ENCODE data around the gene PTGIS.
A peak's percentile ranks its signal among the peaks of the same experiment; 100 is the strongest.
"Not testable (repeated sequence)": the region's sequence is repeated elsewhere in the genome, so short reads cannot be mapped to it uniquely, and the experiment has no call there.

The PTGIS gene

GRCh38 chr20:49567421-49568277 lies at the start of gene PTGIS:
PTGIS (minus strand) TSS chr20:49568137; CDS start chr20:49568116, 21 bp downstream.
- H3K4me2 ChIP-seq = peak within 1 kb of the TSS; percentile 68 to 88 (median 82)
- H3K36me3 ChIP-seq = no peaks in the 10 kb centered on the region
- no peaks in the 10 kb centered on the region for H3K9me3 ChIP-seq (replicated peaks in 1 of 11)
- no peaks in the 10 kb centered on the region for H4K20me1 ChIP-seq
- peaks cover 12 to 39% (median 18%) of the 10 kb centered on the region in 11 experiments for H3K27me3 ChIP-seq
- TF ChIP-seq Cebpa-rat (IDR thresholded peaks at IDR 0.05) = no peak
- peak within 1 kb of the TSS in 8 of 11 experiments; percentile 25 to 71 (median 60); a peak in 13 of 22 replicates for H3K27ac ChIP-seq
- H3K9ac ChIP-seq = peak within 1 kb of the TSS in 10 of 11 experiments; percentile 24 to 76 (median 69); a peak in 16 of 22 replicates
- peak within 1 kb of the TSS in 8 of 10 experiments; percentile 19 to 69 (median 55); a peak in 15 of 20 replicates for H3K4me3 ChIP-seq
- peaks cover 8 to 61% (median 47%) of the 10 kb centered on the region in 10 experiments for H3K4me1 ChIP-seq

DNA sequence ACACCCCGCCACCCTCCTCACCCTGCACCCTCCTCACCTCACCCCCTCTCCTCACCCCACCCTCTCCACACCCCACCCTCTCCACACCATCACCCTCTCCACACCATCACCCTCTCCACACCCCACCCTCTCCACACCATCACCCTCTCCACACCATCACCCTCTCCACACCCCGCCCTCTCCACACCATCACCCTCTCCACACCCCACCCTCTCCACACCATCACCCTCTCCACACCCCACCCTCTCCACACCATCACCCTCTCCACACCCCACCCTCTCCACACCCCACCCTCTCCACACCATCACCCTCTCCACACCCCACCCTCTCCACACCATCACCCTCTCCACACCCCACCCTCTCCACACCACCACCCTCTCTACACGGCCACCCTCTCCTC lies 49.5 kb upstream of the PTGIS start:
- H3K4me1 ChIP-seq = peaks cover 18 to 64% (median 59%) of the 10 kb centered on the region in 10 experiments
- not testable (repeated sequence) for H3K9ac ChIP-seq; H3K36me3 ChIP-seq; H3K9me3 ChIP-seq (replicated peaks in 1 of 11); H4K20me1 ChIP-seq; H3K4me3 ChIP-seq
- peaks cover 0 to 12% (median 0%) of the 10 kb centered on the region in 11 experiments; a peak in 2 of 22 replicates for H3K27me3 ChIP-seq
- H3K27ac ChIP-seq = peak overlapping the region in 2 of 11 experiments; percentile 56 to 96; a peak in 2 of 22 replicates
- H3K4me2 ChIP-seq = peak overlapping the region in 4 of 11 experiments; percentile 20 to 94 (median 90); a peak in 5 of 22 replicates

DNA sequence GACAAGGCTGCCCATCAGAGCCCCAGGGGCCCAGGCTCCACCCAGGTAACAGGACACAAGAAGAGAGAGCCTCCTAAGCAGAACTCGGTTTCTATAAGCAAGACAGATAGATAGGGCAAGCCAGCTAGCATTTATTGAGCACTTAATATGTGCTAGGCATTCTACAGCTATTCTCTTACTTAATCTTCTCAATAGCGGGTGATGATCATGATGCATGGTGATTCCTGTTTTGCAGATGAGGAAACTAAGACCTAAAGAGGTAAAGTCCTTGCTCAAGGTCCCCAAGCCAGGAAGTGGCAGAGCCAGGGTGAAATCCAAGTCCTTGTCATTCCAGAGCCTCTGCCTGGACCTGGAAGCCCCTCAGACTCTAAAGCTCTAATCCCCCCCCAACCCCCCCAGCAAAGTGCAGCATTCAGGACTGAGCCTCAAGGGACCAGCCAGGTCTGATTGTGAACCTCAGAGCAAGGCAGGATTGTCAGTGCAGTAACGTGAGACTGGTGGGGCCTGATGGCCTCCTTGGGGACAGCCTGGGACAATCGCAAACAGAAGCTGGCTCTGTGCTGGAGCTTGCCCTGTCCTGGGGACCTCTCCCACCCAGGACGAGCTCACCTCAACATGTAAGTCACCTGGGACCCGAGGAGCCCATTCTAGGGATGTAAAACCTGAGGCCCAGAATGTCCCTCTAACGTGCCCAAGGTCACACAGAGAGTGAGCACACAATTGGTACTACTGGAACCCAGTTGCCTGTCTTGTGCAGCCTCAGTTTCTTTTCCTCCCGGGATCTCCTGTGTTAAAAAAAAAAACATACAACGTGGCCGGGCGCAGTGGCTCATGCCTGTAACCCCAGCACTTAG lies 48.4 kb upstream of the PTGIS start:
- H3K4me2 ChIP-seq = peak overlapping the region in 9 of 11 experiments; percentile 17 to 55 (median 34); a peak in 11 of 22 replicates
- peak overlapping the region in 2 of 11 experiments; percentile 25 to 56; a peak in 2 of 22 replicates for H3K9ac ChIP-seq
- peaks cover 0 to 6% (median 0%) of the 10 kb centered on the region in 11 experiments; a peak in 2 of 22 replicates for H3K27me3 ChIP-seq
- H3K4me1 ChIP-seq = peaks cover 18 to 65% (median 54%) of the 10 kb centered on the region in 10 experiments
- no peaks in the 10 kb centered on the region for H3K36me3 ChIP-seq
- H3K4me3 ChIP-seq = no peak overlapping the region
- no peaks in the 10 kb centered on the region for H4K20me1 ChIP-seq
- H3K9me3 ChIP-seq (replicated peaks in 1 of 11) = no peaks in the 10 kb centered on the region; a peak in 1 of 22 replicates
- TF ChIP-seq Cebpa-rat (IDR thresholded peaks at IDR 0.05) = no peak
- H3K27ac ChIP-seq = peak overlapping the region in 4 of 11 experiments; percentile 37 to 61 (median 50); a peak in 4 of 22 replicates

GRCh38 chr20:49615401-49616153 lies 47.6 kb upstream of the PTGIS start:
- Histone ChIP-seq H3K4me2 (peak overlapping the region in 9 of 11 experiments; percentile 17 to 55 (median 34); a peak in 8 of 22 replicates), H3K4me1 (peaks cover 13 to 65% (median 54%) of the 10 kb centered on the region in 10 experiments), H3K9me3 (replicated peaks in 1 of 11) (no peaks in the 10 kb centered on the region), H3K27me3 (no peaks in the 10 kb centered on the region; a peak in 1 of 22 replicates), H3K9ac (peak overlapping the region in 2 of 11 experiments; percentile 9 to 42; a peak in 1 of 22 replicates), H3K4me3 (no peak overlapping the region), H3K36me3 (no peaks in the 10 kb centered on the region), H3K27ac (peak overlapping the region in 4 of 11 experiments; percentile 32 to 53 (median 42); a peak in 4 of 22 replicates), H4K20me1 (no peaks in the 10 kb centered on the region; a peak in 1 of 22 replicates)
- no peak for TF ChIP-seq Cebpa-rat (IDR thresholded peaks at IDR 0.05)

DNA sequence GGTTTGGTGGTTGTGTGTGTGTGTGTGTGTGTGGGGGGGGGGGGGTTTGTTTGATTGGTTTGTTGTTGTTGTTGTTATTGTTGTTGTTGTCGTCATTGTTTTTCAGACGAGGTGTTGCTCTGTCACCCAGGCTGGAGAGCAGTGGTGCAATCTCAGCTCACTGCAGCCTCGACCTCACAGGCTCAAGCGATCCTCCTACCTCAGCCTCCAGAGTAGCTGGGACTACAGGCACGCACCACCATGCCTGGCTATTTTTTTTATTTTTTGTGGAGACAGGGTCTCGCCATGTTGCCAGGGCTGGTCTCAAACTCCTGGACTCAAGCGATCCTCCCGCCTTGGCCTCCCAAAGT lies 47.1 kb upstream of the PTGIS start:
- H3K9ac ChIP-seq = not testable (repeated sequence)
- peak overlapping the region in 2 of 11 experiments; percentile 32 to 48; a peak in 3 of 22 replicates for H3K27ac ChIP-seq
- peaks cover 9 to 62% (median 51%) of the 10 kb centered on the region in 10 experiments for H3K4me1 ChIP-seq

DNA sequence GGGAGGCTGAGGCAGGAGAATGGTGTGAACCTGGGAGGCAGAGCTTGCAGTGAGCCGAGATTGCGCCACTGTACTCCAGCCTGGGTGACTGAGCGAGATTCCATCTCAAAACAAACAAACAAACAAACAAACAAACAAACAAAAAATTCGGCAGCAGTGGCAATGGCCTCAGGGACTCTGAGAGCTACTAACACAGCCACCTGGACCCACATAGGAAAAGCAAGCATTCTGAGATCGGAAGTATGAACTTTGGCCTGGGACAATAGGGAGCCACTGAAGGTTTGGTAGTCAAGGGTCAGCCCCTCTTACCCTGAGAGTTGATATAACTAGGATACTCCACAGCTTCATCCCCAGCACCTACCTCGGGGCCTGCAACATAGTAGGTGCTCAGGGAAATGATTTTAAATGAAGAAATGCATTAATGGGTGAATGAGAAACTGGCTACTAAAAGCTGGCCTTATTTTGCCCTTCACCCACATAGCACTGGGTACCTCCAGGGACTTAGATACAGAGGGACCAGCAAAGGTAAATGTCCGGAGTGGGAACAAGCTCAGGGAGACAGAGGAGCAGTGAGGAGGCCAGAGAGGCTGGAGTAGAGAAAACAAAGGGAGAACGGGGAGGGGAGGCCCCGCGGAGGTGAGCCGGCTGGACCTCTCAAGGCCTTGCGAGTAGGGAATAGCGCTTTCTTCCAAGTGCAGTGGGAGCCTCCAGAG lies 46.6 kb upstream of the PTGIS start:
- H3K27ac ChIP-seq = peak overlapping the region in 3 of 11 experiments; percentile 16 to 28 (median 17); a peak in 3 of 22 replicates
- no peaks in the 10 kb centered on the region for H3K9me3 ChIP-seq (replicated peaks in 1 of 11)
- H3K4me3 ChIP-seq = no peak overlapping the region
- no peaks in the 10 kb centered on the region for H3K36me3 ChIP-seq
- H3K9ac ChIP-seq = no peak overlapping the region
- H3K4me1 ChIP-seq = peaks cover 4 to 57% (median 46%) of the 10 kb centered on the region in 10 experiments; a peak in 17 of 20 replicates
- H3K4me2 ChIP-seq = no peak overlapping the region
- H4K20me1 ChIP-seq = no peaks in the 10 kb centered on the region; a peak in 1 of 22 replicates
- no peaks in the 10 kb centered on the region for H3K27me3 ChIP-seq
- TF ChIP-seq Cebpa-rat (IDR thresholded peaks at IDR 0.05) = no peak

More for the DNA sequence above, 47.1 kb upstream of the PTGIS start:
- not testable (repeated sequence) for H3K9me3 ChIP-seq (replicated peaks in 1 of 11); H3K36me3 ChIP-seq; H3K27me3 ChIP-seq; H3K4me3 ChIP-seq; H4K20me1 ChIP-seq
- peak overlapping the region in 1 of 11 experiments; percentile 46; a peak in 1 of 22 replicates for H3K4me2 ChIP-seq

GRCh38 chr20:49612127-49612738 lies 44.3 kb upstream of the PTGIS start:
- H3K27me3 ChIP-seq = peaks cover 0 to 15% (median 7%) of the 10 kb centered on the region in 11 experiments; a peak in 6 of 22 replicates
- no peaks in the 10 kb centered on the region for H3K36me3 ChIP-seq
- H3K9ac ChIP-seq = no peak overlapping the region; a peak in 1 of 22 replicates
- no peaks in the 10 kb centered on the region for H3K9me3 ChIP-seq (replicated peaks in 1 of 11)
- peaks cover 4 to 57% (median 38%) of the 10 kb centered on the region in 10 experiments; a peak in 17 of 20 replicates for H3K4me1 ChIP-seq
- H3K4me2 ChIP-seq = peak overlapping the region in 3 of 11 experiments; percentile 9 to 86 (median 69); a peak in 3 of 22 replicates
- H3K27ac ChIP-seq = peak overlapping the region in 4 of 11 experiments; percentile 11 to 45 (median 31); a peak in 5 of 22 replicates
- H4K20me1 ChIP-seq = no peaks in the 10 kb centered on the region; a peak in 1 of 22 replicates
- H3K4me3 ChIP-seq = no peak overlapping the region
- no peak for TF ChIP-seq Cebpa-rat (IDR thresholded peaks at IDR 0.05)

DNA sequence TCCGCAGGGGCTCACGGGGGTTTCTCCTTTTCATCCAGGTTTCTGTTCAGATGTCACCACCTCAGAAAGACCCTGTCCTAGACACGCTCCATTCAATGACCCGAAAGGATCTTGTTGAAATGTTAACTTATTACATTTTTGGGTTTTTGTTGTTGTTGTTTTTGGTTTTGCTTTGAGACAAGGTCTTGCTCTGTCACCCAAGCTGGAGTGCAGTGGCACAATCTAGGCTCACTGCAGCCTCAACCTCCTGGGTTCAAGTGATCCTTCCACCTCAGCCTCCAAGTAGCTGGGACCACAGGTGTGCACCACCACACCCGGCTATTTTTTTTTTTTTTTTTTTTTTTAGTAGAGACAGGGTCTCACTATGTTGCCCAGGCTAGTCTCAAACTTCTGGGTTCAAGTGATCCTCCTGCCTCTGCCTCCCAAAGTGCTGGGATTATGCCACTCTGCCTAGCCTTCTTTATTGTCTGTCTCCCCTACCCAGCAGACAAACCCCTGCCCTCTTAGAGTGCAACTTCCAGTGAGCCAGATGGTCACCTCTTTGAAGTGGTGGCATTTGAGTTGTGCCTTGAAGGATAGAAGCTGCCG lies 43.7 kb upstream of the PTGIS start:
- Histone ChIP-seq H3K9ac (0 out of 22 replicates have a peak overlapping the region, but pooled peaks of 1 of the 11 experiments have one; percentile 16), H3K27ac (peak overlapping the region in 5 of 11 experiments; percentile 0 to 45 (median 25); a peak in 4 of 22 replicates), H3K27me3 (peaks cover 0 to 21% (median 7%) of the 10 kb centered on the region in 11 experiments; a peak in 6 of 22 replicates), H3K4me3 (peak overlapping the region in 4 of 10 experiments; percentile 48 to 66 (median 56); a peak in 2 of 20 replicates), H3K4me1 (peaks cover 4 to 59% (median 41%) of the 10 kb centered on the region in 10 experiments; a peak in 18 of 20 replicates), H3K4me2 (peak overlapping the region; percentile 68 to 95 (median 86); a peak in 21 of 22 replicates)
- H4K20me1 ChIP-seq; H3K36me3 ChIP-seq; H3K9me3 ChIP-seq (replicated peaks in 1 of 11): not testable (repeated sequence)

All from BLaER1 treated with 17β-estradiol and CSF1 and Interleukin-3, amounts not matched to agents 10 nM and 100 nM (cell line).